ENCODE results near the gene C6orf136. TPM values are rescaled to one million over a fixed set of nuclear protein-coding genes. Genes with fewer than 3 reads are reported as not detected.

The C6orf136 gene
- total RNA-seq, 2 donors from 2014 or later, result 71.3 to 83.3 TPM

- H3K9me3 ChIP-seq, result no peaks in the 10 kb centered on the region
- no peak for DNase-seq
- H3K4me3 ChIP-seq, result peak overlapping the region; percentile 53
- H3K4me1 ChIP-seq, result peaks cover 4% of the 10 kb centered on the region
- intact Hi-C loops (cut with DNase I), result loop anchor here (1.0 to 2.0 kb wide), 2 partner anchors 42 to 51 kb away; no protein-coding TSS in a partner anchor
- H3K36me3 ChIP-seq, result peaks cover 6% of the 10 kb centered on the region
- H3K9ac ChIP-seq (ENCODE audit: low read depth in 2 of 2, low read length in 2 of 2), result peak overlapping the region; percentile 40 to 48
- TF ChIP-seq, protein P1, sequence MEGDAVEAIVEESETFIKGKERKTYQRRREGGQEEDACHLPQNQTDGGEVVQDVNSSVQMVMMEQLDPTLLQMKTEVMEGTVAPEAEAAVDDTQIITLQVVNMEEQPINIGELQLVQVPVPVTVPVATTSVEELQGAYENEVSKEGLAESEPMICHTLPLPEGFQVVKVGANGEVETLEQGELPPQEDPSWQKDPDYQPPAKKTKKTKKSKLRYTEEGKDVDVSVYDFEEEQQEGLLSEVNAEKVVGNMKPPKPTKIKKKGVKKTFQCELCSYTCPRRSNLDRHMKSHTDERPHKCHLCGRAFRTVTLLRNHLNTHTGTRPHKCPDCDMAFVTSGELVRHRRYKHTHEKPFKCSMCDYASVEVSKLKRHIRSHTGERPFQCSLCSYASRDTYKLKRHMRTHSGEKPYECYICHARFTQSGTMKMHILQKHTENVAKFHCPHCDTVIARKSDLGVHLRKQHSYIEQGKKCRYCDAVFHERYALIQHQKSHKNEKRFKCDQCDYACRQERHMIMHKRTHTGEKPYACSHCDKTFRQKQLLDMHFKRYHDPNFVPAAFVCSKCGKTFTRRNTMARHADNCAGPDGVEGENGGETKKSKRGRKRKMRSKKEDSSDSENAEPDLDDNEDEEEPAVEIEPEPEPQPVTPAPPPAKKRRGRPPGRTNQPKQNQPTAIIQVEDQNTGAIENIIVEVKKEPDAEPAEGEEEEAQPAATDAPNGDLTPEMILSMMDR (IDR thresholded peaks at IDR 0.05), result no peak
- peak overlapping the region; percentile 84 for H3K27ac ChIP-seq
- no peaks in the 10 kb centered on the region for H3K27me3 ChIP-seq
Observed at GRCh38 chr6:30679765-30680535, 33.0 kb downstream of the C6orf136 start.

DNA sequence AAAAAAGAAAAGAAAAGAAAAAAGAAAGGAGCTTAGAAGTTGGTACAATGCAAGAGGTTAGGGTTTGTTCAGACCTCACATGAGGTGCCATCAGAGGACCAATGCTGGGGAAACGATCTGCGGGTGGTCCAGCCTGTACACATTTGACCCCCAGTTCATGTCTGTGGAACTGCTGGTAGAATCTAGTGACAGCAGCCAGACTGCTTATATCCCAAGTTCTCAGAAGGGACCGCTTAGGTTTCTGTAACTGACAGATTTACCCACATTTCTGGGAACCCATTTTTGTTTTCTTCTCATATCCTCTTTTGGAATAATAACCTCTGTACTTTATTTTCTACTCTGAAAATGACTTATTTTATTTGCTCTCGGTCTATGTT lies 34.8 kb downstream of the C6orf136 start:
- intact Hi-C loops (cut with DNase I), result no loop called here
- peaks cover 2% of the 10 kb centered on the region for H3K36me3 ChIP-seq
- peak overlapping the region; percentile 84 for H3K27ac ChIP-seq
- no peak for DNase-seq
- TF ChIP-seq, protein P1 (IDR thresholded peaks at IDR 0.05), result no peak
- peaks cover 4% of the 10 kb centered on the region for H3K4me1 ChIP-seq
- H3K9me3 ChIP-seq, result no peaks in the 10 kb centered on the region
- H3K27me3 ChIP-seq, result no peaks in the 10 kb centered on the region
- H3K4me3 ChIP-seq, result peak overlapping the region; percentile 53
- peak overlapping the region; percentile 67 to 80 for H3K9ac ChIP-seq (ENCODE audit: low read depth in 2 of 2, low read length in 2 of 2)

DNA sequence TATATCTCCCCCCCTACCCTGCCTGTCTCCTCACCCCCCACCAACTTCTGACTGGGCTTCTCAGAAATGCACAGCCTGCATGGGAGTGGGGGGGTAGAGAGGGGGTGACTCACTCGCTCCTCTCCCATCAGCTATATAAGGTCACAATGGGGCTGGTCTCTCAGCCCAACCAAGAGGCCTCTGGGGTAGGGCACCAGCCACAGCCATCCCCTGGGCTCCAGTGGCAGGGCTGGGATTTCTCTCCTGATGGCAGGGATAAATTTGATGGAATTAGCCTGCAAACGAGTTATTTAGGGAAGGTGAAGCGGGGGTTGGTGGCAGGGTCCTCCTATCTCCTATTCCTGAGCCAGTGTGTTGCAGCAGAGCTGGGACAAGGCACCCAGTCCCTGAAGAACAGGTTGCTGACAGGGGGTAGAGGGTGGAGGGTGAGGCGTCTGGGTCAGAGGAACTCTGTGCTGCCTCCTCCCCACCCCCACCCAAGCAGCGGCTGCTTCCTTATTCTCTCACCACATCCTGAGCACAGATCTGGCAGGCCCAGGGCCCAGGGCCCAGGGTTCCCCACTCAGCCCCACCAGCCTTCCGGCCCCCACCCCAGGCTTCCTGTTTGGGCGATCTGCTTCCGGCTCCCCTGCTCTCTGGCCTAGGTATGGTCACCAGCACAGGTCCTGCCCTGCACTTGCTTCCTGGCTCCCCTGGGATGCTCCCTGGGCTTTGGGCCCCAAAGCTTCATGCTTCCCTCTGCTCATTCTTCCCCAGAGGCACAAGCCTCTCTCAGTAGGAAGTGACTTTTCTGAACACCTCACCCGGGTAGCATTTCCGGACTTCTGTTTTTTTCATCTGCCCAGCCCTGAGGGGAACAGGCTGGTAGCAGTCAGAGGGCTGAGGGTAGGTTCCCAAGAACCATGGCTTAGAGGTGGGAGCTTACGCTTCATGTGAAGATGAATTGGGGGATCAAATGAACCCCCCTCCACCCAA lies 35.5 kb downstream of the C6orf136 start:
- no peaks in the 10 kb centered on the region for H3K27me3 ChIP-seq
- no peaks in the 10 kb centered on the region for H3K9me3 ChIP-seq
- peak overlapping the region; percentile 53 for H3K4me3 ChIP-seq
- TF ChIP-seq, protein P1 (IDR thresholded peaks at IDR 0.05), result no peak
- H3K4me1 ChIP-seq, result peaks cover 4% of the 10 kb centered on the region
- peak overlapping the region; percentile 67 to 80 for H3K9ac ChIP-seq (ENCODE audit: low read depth in 2 of 2, low read length in 2 of 2)
- peak; percentile 75 for DNase-seq
- H3K36me3 ChIP-seq, result no peaks in the 10 kb centered on the region
- intact Hi-C loops (cut with DNase I), result no loop called here
- peak overlapping the region; percentile 84 for H3K27ac ChIP-seq

DNA sequence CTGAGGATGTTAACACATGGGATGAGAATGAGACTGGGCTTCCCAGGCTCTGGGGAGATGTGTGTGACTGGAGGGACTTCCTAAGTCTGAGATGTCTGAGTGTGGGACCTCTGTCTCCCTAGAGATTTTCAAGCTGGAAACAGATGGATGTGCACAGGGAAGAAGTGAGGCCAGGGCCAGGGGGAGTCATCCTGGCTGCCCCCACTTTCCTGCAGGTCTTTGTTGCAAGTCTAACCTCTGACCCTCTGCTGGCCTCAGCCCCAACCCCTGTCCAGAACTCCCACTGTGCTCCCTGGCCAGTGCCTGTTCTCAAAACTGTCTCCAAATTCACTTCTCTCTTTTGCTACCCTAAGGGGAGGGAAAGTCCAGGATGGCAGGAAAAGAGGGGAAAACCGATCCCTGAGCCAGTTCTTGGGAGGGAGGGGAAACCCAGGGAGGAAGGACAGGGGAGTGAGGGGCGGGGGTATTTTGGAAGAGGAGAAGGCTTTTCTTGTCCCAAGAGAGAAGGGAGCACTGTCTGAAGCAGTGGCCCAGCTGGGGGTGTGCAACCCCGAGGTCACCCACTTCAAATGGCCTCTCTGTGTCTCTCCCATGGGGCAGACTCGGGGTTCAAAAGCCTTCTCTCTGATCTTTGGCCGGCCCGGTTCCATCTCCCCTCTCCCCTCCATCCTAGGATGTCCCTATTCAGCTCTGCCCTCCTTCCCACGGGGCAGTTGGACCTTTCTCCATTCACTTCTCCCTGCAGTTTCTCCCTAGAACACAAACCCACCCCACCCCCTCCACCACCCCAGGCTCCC lies 36.4 kb downstream of the C6orf136 start:
- H3K9ac ChIP-seq (ENCODE audit: low read depth in 2 of 2, low read length in 2 of 2), result peak overlapping the region; percentile 67 to 80
- H3K4me1 ChIP-seq, result peaks cover 4% of the 10 kb centered on the region
- no peaks in the 10 kb centered on the region for H3K27me3 ChIP-seq
- intact Hi-C loops (cut with DNase I), result no loop called here
- TF ChIP-seq, protein P1 (IDR thresholded peaks at IDR 0.05), result no peak
- peak overlapping the region; percentile 84 for H3K27ac ChIP-seq
- H3K9me3 ChIP-seq, result no peaks in the 10 kb centered on the region
- peak overlapping the region; percentile 53 for H3K4me3 ChIP-seq
- DNase-seq, result no peak
- H3K36me3 ChIP-seq, result no peaks in the 10 kb centered on the region

- H3K4me1 ChIP-seq, result peaks cover 4% of the 10 kb centered on the region
- TF ChIP-seq, protein P1 (IDR thresholded peaks at IDR 0.05), result no peak
- H3K9me3 ChIP-seq, result no peaks in the 10 kb centered on the region
- peak overlapping the region; percentile 53 for H3K4me3 ChIP-seq
- no peaks in the 10 kb centered on the region for H3K36me3 ChIP-seq
- intact Hi-C loops (cut with DNase I), result no loop called here
- H3K27ac ChIP-seq, result peak overlapping the region; percentile 84
- H3K9ac ChIP-seq (ENCODE audit: low read depth in 2 of 2, low read length in 2 of 2), result peak overlapping the region; percentile 67 to 80
- DNase-seq, result no peak
- H3K27me3 ChIP-seq, result no peaks in the 10 kb centered on the region
Observed at GRCh38 chr6:30683980-30684338, 37.0 kb downstream of the C6orf136 start.

Data from colonic mucosa (tissue), 4 donors.